ENCODE data around the gene PRDX2. TPM values are rescaled to one million over a fixed set of nuclear protein-coding genes. Genes with fewer than 3 reads are reported as not detected.

Gene PRDX2
- total RNA-seq, 4 donors from 2014 or later, result 357 to 551 (median 406) TPM

GRCh38 chr19:12778017-12778904, 23.3 kb downstream of the PRDX2 start:
- no peaks in the 10 kb centered on the region for H3K9me3 ChIP-seq
- ATAC-seq (peak; percentile 23 to 24), DNase-seq (peak in 1 of 2 donors; percentile 66)
- H3K27ac ChIP-seq, result peak overlapping the region; percentile 87 to 94 (median 92)
- H3K36me3 ChIP-seq, result no peaks in the 10 kb centered on the region
- TF ChIP-seq POLR2A (IDR thresholded peaks at IDR 0.05), result peak; percentile 31 to 43
- TF ChIP-seq, protein P1, sequence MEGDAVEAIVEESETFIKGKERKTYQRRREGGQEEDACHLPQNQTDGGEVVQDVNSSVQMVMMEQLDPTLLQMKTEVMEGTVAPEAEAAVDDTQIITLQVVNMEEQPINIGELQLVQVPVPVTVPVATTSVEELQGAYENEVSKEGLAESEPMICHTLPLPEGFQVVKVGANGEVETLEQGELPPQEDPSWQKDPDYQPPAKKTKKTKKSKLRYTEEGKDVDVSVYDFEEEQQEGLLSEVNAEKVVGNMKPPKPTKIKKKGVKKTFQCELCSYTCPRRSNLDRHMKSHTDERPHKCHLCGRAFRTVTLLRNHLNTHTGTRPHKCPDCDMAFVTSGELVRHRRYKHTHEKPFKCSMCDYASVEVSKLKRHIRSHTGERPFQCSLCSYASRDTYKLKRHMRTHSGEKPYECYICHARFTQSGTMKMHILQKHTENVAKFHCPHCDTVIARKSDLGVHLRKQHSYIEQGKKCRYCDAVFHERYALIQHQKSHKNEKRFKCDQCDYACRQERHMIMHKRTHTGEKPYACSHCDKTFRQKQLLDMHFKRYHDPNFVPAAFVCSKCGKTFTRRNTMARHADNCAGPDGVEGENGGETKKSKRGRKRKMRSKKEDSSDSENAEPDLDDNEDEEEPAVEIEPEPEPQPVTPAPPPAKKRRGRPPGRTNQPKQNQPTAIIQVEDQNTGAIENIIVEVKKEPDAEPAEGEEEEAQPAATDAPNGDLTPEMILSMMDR (IDR thresholded peaks at IDR 0.05 in 4 of 5, conservative IDR thresholded peaks at IDR 0.05 in 1 of 5), result no peak
- H3K27me3 ChIP-seq, result no peaks in the 10 kb centered on the region
- intact Hi-C loops (cut with DNase I; ENCODE audit: low total_unique reads), result loop anchor here (1.0 to 10.0 kb wide), 2 partner anchors 18 to 1787 kb away; no protein-coding TSS in a partner anchor
- in situ Hi-C loops (cut with MboI; ENCODE audit: low sequenced_read_pairs in 4 of 4), result no loop called here
- peaks cover 36 to 56% of the 10 kb centered on the region in 2 donors for H3K4me1 ChIP-seq
- H3K4me3 ChIP-seq, result peak overlapping the region; percentile 58 to 76 (median 70)

GRCh38 chr19:12777217-12778016, 24.2 kb downstream of the PRDX2 start:
- H3K27ac ChIP-seq, result peak overlapping the region; percentile 87 to 94 (median 92)
- peak overlapping the region; percentile 58 to 76 (median 70) for H3K4me3 ChIP-seq
- no peaks in the 10 kb centered on the region for H3K27me3 ChIP-seq
- TF ChIP-seq, protein P1 (IDR thresholded peaks at IDR 0.05 in 4 of 5, conservative IDR thresholded peaks at IDR 0.05 in 1 of 5), result peak; percentile 93 to 98 (median 96)
- TF ChIP-seq POLR2A (IDR thresholded peaks at IDR 0.05), result no peak
- intact Hi-C loops (cut with DNase I; ENCODE audit: low total_unique reads), result loop anchor here (1.0 to 10.0 kb wide), 2 partner anchors 19 to 1787 kb away; no protein-coding TSS in a partner anchor
- no peaks in the 10 kb centered on the region for H3K9me3 ChIP-seq
- DNase-seq (peak in 1 of 2 donors; percentile 66), ATAC-seq (peak; percentile 28 to 38)
- H3K4me1 ChIP-seq, result peaks cover 44 to 57% of the 10 kb centered on the region in 2 donors
- in situ Hi-C loops (cut with MboI; ENCODE audit: low sequenced_read_pairs in 4 of 4), result no loop called here
- no peaks in the 10 kb centered on the region for H3K36me3 ChIP-seq

DNA sequence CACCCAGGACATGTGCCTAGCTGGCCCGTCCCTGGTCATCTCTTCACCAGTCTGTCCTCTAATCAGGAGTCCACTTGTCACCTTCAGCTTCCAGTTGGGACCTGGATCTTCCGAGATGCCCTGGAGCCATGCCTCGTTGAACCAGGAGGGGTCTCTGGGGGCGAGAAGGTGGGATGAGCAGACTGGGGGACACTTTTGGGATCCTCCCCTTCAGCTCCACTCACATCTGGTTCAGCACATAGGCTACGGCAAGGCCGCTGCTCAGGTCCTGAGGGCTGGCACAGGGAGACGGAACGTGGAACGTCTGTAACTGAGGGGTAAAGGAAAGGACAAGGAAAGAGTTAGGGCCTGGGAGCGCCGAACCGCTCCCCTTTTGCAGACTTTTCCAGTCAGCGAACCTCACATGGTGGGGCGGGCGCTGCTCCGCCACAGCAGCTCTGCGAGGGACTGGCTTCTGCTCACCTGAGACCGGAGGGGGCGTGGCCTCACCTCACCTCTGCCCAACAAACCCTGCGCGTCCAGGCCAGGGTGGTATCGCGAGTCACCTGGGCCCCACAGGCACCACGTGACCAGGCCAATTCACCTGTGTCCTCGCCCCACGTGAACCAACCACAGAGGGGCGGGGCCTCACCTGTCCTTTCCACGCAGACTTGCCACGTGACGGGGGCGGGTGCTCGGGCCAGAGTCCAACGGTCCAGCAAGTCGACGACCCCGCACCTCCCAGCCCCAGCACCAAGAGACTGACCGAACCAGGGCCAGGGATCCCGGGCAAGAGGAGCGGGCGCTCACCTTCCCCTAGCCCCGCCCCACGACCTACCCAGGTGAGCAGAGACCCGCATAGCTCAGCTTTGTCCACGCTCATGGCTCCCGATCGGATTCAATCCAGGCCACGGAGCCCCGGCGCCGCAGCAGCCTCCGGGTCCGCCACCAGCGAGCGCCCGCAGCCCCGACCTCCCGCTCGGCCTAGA, 26.7 kb downstream of the PRDX2 start, which contains the start of gene HOOK2:
HOOK2 (minus strand) TSS at position 965 of the 968 bp plus-strand sequence; CDS start at position 862, 103 bp downstream.
- Histone ChIP-seq H3K4me3 (peak within 1 kb of the TSS; percentile 72 to 84 (median 76)), H3K9me3 (no peaks in the 10 kb centered on the region), H3K27me3 (no peaks in the 10 kb centered on the region), H3K4me1 (peaks cover 59 to 67% of the 10 kb centered on the region in 2 donors), H3K27ac (peak within 1 kb of the TSS; percentile 91 to 96 (median 94)), H3K36me3 (no peaks in the 10 kb centered on the region)
- intact Hi-C loops (cut with DNase I; ENCODE audit: low total_unique reads), result loop anchor here (1.0 to 10.0 kb wide), 3 partner anchors 9 to 1790 kb away; no protein-coding TSS in a partner anchor
- DNase-seq (peak; percentile 38 to 61), ATAC-seq (peak in 1 of 2 donors; percentile 0)
- peak; percentile 10 to 60 for TF ChIP-seq POLR2A (IDR thresholded peaks at IDR 0.05)
- TF ChIP-seq, protein P1 (IDR thresholded peaks at IDR 0.05 in 4 of 5, conservative IDR thresholded peaks at IDR 0.05 in 1 of 5), result no peak
- in situ Hi-C loops (cut with MboI; ENCODE audit: low sequenced_read_pairs in 4 of 4), result no loop called here

Measured in gastrocnemius medialis (tissue), 4 donors.